ENCODE data around the gene LGR5.

The LGR5 gene

DNA sequence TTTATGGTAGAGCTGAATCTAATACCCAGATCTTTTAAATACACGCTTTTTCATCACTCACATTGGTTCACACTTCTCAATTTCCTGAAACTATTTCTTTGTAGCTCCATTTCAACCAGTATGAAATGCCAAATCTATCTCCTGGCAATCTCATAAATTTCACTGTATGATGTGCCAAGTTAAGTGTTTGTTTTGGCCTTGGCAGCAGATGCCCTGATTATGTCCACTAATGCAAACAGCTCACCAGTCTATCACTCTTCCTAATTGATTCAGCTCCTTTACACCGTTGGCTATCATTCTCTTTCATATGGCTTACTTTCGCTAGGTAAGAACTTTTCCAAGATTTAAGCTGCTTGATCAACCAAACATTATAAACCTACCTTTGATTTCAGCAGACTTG is 165.4 kb downstream of the LGR5 start:
- no peaks in the 10 kb centered on the region for H3K27me3 ChIP-seq (ENCODE audit: control insufficient read depth in 1 of 2, insufficient read depth in 2 of 2, low read length in 2 of 2)
- peaks cover 0 to 3% of the 10 kb centered on the region in 2 donors for H3K4me1 ChIP-seq (ENCODE audit: control insufficient read depth in 1 of 2, insufficient read depth in 2 of 2, low read length in 2 of 2)
- no peak overlapping the region for H3K4me3 ChIP-seq (ENCODE audit: low read depth in 1 of 2, low read length in 2 of 2)
- no peaks in the 10 kb centered on the region for H3K9me3 ChIP-seq (ENCODE audit: control insufficient read depth in 1 of 2, low read length in 2 of 2)
- H3K27ac ChIP-seq (ENCODE audit: low read depth, low read length), result no peak overlapping the region
- H3K9ac ChIP-seq (ENCODE audit: low read depth in 1 of 2, low read length in 2 of 2), result no peak overlapping the region
- peaks cover 20 to 21% of the 10 kb centered on the region in 2 donors for H3K36me3 ChIP-seq (ENCODE audit: control insufficient read depth in 1 of 2, insufficient read depth in 2 of 2, low read length in 2 of 2)

DNA sequence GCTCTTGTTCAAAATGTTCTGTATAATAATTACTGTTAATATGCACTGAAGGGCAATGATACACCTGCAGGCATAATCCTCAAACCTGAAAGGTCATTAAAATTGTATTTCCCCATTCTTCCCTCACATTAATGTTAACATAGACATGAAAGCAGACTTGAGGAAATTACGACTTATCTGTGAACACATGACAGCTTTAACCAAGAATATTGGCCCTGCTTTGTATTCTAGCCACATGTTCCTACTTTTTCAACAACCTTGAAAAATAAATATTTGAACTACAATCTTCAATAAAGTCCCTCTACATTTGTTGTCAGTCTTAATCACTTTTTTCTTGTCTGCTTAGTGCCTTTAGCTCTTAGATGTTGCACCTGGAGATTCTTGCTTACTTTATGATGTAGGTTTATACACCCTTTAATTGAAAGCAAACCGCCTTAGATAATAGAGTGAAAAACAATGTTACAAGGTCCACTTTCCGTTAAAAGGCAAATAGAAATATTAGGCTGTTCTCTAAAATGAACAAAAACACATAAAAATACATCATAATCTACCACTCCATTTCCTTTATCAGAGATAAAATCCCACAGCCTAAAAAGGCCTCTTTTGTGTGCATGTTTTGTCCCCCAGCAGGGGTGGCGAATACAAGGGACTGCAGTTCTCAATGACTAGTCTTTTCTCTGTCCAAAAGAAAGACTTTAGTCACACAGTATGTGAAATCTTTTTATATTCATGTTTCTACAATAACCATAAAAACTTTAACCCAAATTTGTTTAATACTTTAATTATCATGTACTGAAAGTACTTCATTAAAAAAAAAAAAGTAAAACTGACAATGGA is 168.1 kb downstream of the LGR5 start:
- Histone ChIP-seq H3K9ac (ENCODE audit: low read depth in 1 of 2, low read length in 2 of 2) (no peak overlapping the region), H3K9me3 (ENCODE audit: control insufficient read depth in 1 of 2, low read length in 2 of 2) (no peaks in the 10 kb centered on the region), H3K27ac (ENCODE audit: low read depth, low read length) (no peak overlapping the region), H3K27me3 (ENCODE audit: control insufficient read depth in 1 of 2, insufficient read depth in 2 of 2, low read length in 2 of 2) (no peaks in the 10 kb centered on the region), H3K4me1 (ENCODE audit: control insufficient read depth in 1 of 2, insufficient read depth in 2 of 2, low read length in 2 of 2) (peaks cover 0 to 3% of the 10 kb centered on the region in 2 donors), H3K36me3 (ENCODE audit: control insufficient read depth in 1 of 2, insufficient read depth in 2 of 2, low read length in 2 of 2) (peaks cover 36 to 41% of the 10 kb centered on the region in 2 donors), H3K4me3 (ENCODE audit: low read depth in 1 of 2, low read length in 2 of 2) (no peak overlapping the region)

DNA sequence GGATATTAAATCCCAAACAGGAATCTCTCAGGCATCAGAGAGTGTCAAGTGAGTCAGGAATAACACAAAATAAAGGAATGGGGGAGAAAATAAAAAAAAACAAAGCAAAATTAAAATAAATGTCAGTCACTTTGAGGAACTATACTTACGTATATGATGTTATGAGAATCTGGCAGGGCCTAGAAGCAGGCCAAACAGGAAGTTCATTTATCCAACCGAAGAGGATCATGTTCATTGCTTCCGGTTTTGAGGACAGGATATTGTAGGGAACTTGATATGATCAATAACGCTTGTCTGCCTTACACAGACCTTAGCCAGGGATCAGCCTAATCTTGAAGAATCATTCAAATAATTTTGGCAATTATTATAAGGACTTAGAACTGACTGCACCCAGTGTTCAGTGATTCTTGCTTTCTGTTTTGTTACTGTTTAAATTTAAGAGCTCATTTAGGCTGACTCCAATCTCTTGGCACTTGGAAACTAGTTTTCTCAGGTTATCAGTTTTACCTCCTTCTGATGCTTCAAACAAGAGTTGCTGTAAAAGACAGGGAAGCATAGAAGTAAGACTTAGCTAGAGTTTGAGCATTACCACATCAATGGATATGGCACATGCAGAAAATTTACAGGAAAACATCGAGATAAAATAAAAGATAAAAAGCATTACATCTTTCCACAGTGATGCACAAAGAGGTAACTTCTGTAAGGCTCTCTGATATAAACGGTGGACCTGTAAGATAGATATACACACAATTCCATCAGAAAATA is 170.6 kb downstream of the LGR5 start:
- Histone ChIP-seq H3K27ac (ENCODE audit: low read depth, low read length) (no peak overlapping the region), H3K36me3 (ENCODE audit: control insufficient read depth in 1 of 2, insufficient read depth in 2 of 2, low read length in 2 of 2) (peaks cover 49 to 64% of the 10 kb centered on the region in 2 donors), H3K9me3 (ENCODE audit: control insufficient read depth in 1 of 2, low read length in 2 of 2) (no peaks in the 10 kb centered on the region)

DNA sequence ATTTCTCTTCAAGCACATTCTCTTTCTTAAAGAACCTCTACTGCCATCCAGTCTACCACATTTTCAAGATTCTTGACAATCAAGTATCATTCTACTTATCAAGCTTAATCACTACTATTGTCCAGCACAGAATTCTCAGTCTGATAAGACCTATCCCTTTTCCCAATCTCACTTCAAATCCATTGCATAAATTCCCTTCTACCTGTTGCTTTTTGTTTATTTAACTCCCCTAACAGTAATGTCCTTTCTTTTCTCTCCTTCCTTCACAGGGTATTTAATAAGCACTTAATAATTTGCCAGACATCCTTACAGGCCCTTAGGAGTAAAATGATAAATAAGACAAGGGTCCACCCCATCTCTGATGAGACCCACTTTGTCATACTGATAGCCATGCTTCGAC is 182.3 kb downstream of the LGR5 start:
- H3K27ac ChIP-seq (ENCODE audit: low read depth, low read length), result no peak overlapping the region
- H3K27me3 ChIP-seq (ENCODE audit: control insufficient read depth in 1 of 2, insufficient read depth in 2 of 2, low read length in 2 of 2), result no peaks in the 10 kb centered on the region
- peaks cover 0 to 9% of the 10 kb centered on the region in 2 donors for H3K4me1 ChIP-seq (ENCODE audit: control insufficient read depth in 1 of 2, insufficient read depth in 2 of 2, low read length in 2 of 2)
- H3K36me3 ChIP-seq (ENCODE audit: control insufficient read depth in 1 of 2, insufficient read depth in 2 of 2, low read length in 2 of 2), result peaks cover 30 to 87% of the 10 kb centered on the region in 2 donors
- no peaks in the 10 kb centered on the region for H3K9me3 ChIP-seq (ENCODE audit: control insufficient read depth in 1 of 2, low read length in 2 of 2)
- no peak overlapping the region for H3K9ac ChIP-seq (ENCODE audit: low read depth in 1 of 2, low read length in 2 of 2)
- no peak overlapping the region for H3K4me3 ChIP-seq (ENCODE audit: low read depth in 1 of 2, low read length in 2 of 2)

More for the DNA sequence above, 170.6 kb downstream of the LGR5 start:
- Histone ChIP-seq H3K27me3 (ENCODE audit: control insufficient read depth in 1 of 2, insufficient read depth in 2 of 2, low read length in 2 of 2) (no peaks in the 10 kb centered on the region), H3K4me1 (ENCODE audit: control insufficient read depth in 1 of 2, insufficient read depth in 2 of 2, low read length in 2 of 2) (peaks cover 0 to 3% of the 10 kb centered on the region in 2 donors), H3K9ac (ENCODE audit: low read depth in 1 of 2, low read length in 2 of 2) (no peak overlapping the region), H3K4me3 (ENCODE audit: low read depth in 1 of 2, low read length in 2 of 2) (no peak overlapping the region)

DNA sequence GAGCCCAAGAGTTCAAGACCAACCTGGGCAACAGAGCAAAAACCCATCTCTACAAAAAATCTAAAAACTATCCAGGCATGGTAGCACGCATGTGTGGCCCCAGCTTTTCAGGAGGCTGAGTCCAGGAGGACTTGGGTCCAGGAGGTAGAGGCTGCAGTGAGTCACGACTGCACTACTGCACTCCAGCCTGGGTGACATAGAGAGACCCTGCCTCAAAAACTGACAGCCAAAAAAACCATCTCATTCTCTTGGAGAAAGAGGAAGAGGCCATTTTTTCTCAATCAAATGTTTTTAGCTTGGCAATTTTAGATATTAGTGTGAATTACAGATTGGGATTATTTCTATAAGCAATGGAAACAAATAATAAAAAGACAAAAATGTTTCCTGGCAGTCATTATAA is 185.9 kb downstream of the LGR5 start:
- Histone ChIP-seq H3K4me1 (ENCODE audit: control insufficient read depth in 1 of 2, insufficient read depth in 2 of 2, low read length in 2 of 2) (peaks cover 7 to 16% of the 10 kb centered on the region in 2 donors), H3K9ac (ENCODE audit: low read depth in 1 of 2, low read length in 2 of 2) (no peak overlapping the region), H3K36me3 (ENCODE audit: control insufficient read depth in 1 of 2, insufficient read depth in 2 of 2, low read length in 2 of 2) (peaks cover 35 to 82% of the 10 kb centered on the region in 2 donors), H3K27ac (ENCODE audit: low read depth, low read length) (no peak overlapping the region), H3K4me3 (ENCODE audit: low read depth in 1 of 2, low read length in 2 of 2) (no peak overlapping the region), H3K27me3 (ENCODE audit: control insufficient read depth in 1 of 2, insufficient read depth in 2 of 2, low read length in 2 of 2) (no peaks in the 10 kb centered on the region), H3K9me3 (ENCODE audit: control insufficient read depth in 1 of 2, low read length in 2 of 2) (no peaks in the 10 kb centered on the region)

DNA sequence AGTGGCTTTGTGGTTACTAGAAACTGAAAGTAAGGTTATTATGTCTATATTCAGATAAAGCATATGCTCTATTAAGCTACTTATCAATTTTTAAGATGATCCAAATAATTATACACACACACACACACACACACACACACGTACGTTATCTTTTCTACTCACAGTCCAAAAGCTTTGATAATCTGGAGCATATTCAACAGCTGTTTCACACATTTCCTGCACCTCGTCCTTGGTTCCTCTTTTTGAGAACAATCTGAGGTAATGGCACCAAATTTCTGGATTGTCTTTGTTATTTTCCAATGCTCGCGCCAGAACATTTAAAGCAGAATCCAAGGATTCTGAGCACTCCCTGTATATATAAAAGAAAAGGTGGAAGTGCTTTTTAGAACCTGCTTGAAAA is 186.5 kb downstream of the LGR5 start:
- H3K4me1 ChIP-seq (ENCODE audit: control insufficient read depth in 1 of 2, insufficient read depth in 2 of 2, low read length in 2 of 2), result peaks cover 7 to 16% of the 10 kb centered on the region in 2 donors
- H3K36me3 ChIP-seq (ENCODE audit: control insufficient read depth in 1 of 2, insufficient read depth in 2 of 2, low read length in 2 of 2), result peaks cover 39 to 80% of the 10 kb centered on the region in 2 donors
- H3K4me3 ChIP-seq (ENCODE audit: low read depth in 1 of 2, low read length in 2 of 2), result no peak overlapping the region
- H3K27ac ChIP-seq (ENCODE audit: low read depth, low read length), result no peak overlapping the region
- H3K9ac ChIP-seq (ENCODE audit: low read depth in 1 of 2, low read length in 2 of 2), result no peak overlapping the region
- no peaks in the 10 kb centered on the region for H3K27me3 ChIP-seq (ENCODE audit: control insufficient read depth in 1 of 2, insufficient read depth in 2 of 2, low read length in 2 of 2)
- no peaks in the 10 kb centered on the region for H3K9me3 ChIP-seq (ENCODE audit: control insufficient read depth in 1 of 2, low read length in 2 of 2)

DNA sequence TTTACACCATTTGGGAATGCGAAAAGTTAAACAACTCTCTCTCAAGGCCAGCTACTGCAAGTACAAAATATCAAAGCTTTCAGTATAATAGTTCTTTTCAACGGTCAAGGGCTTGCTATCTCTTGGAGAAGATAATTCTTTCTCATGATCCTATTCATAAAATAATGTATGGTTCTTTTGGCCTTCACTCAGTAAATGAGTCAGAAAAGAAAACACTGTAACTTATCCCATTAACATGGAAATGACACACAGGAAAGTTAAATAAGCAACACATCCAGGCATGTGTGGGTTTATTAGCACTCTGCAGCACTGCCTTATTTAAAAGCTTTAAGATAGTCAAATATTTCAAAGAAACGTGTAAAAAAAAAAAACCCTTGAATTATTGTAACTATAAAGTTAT is 187.2 kb downstream of the LGR5 start:
- H3K9me3 ChIP-seq (ENCODE audit: control insufficient read depth in 1 of 2, low read length in 2 of 2), result no peaks in the 10 kb centered on the region
- peaks cover 7 to 16% of the 10 kb centered on the region in 2 donors for H3K4me1 ChIP-seq (ENCODE audit: control insufficient read depth in 1 of 2, insufficient read depth in 2 of 2, low read length in 2 of 2)
- H3K9ac ChIP-seq (ENCODE audit: low read depth in 1 of 2, low read length in 2 of 2), result no peak overlapping the region
- no peak overlapping the region for H3K4me3 ChIP-seq (ENCODE audit: low read depth in 1 of 2, low read length in 2 of 2)
- H3K36me3 ChIP-seq (ENCODE audit: control insufficient read depth in 1 of 2, insufficient read depth in 2 of 2, low read length in 2 of 2), result peaks cover 42 to 77% of the 10 kb centered on the region in 2 donors
- H3K27ac ChIP-seq (ENCODE audit: low read depth, low read length), result no peak overlapping the region
- H3K27me3 ChIP-seq (ENCODE audit: control insufficient read depth in 1 of 2, insufficient read depth in 2 of 2, low read length in 2 of 2), result no peaks in the 10 kb centered on the region

DNA sequence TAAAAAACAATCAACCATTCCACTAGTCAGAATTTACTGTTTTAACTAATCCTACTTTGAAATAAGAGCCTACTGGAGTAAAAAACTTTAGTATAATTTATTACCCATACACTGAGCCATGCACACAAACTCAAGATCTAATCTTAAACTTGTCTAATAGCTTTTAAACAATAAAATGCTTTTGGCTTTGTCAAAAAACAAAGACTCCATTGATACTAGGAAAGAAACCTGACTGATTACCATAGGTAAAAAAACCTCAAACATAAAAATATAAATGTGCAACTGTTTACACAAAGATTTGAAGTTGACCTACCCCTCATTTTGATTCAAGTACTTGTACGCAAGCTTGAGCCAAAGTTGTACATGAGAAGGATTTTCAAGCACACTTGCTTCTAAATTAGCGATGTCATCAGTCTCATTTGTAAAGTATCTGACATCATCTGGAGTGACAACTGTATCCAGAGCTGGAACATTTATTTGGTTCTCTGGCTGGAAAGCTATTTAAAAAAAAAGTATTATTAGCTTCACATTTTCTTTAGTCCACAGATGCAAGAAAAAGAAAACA is 187.9 kb downstream of the LGR5 start:
- H3K27me3 ChIP-seq (ENCODE audit: control insufficient read depth in 1 of 2, insufficient read depth in 2 of 2, low read length in 2 of 2), result no peaks in the 10 kb centered on the region
- H3K4me1 ChIP-seq (ENCODE audit: control insufficient read depth in 1 of 2, insufficient read depth in 2 of 2, low read length in 2 of 2), result peaks cover 7 to 16% of the 10 kb centered on the region in 2 donors
- no peaks in the 10 kb centered on the region for H3K9me3 ChIP-seq (ENCODE audit: control insufficient read depth in 1 of 2, low read length in 2 of 2)
- no peak overlapping the region for H3K9ac ChIP-seq (ENCODE audit: low read depth in 1 of 2, low read length in 2 of 2)
- H3K27ac ChIP-seq (ENCODE audit: low read depth, low read length), result no peak overlapping the region
- H3K4me3 ChIP-seq (ENCODE audit: low read depth in 1 of 2, low read length in 2 of 2), result no peak overlapping the region
- peaks cover 38 to 77% of the 10 kb centered on the region in 2 donors for H3K36me3 ChIP-seq (ENCODE audit: control insufficient read depth in 1 of 2, insufficient read depth in 2 of 2, low read length in 2 of 2)

Measured in duodenal mucosa (tissue), 2 donors.